HEK293 (cell line): ENCODE data around the gene BSDC1.

ENCODE experiments used
- BCL11A ChIP-seq: fragments of 450-650 bp; formaldehyde crosslinking; IDR thresholded peaks from 2 replicates; pipeline ENCODE4 v1.5.1; 2016; ENCODE audit warnings: low read depth, missing biosample characterization, missing genetic modification characterization
- ZNF274 ChIP-seq, 2 experiments: fragments of 200-500 bp in 1 of 2; fragments of 450-650 bp in 1 of 2; sonication (Bioruptor generic) in 1 of 2; formaldehyde crosslinking in 1 of 2; IDR thresholded peaks; 2 replicates each; pipeline versions ENCODE4 v1.5.1 to v1.6.1; 2014 to 2016; ENCODE audit warnings: borderline replicate concordance in 1 of 2, inconsistent platforms in 1 of 2, low read length in 1 of 2, missing biosample characterization in 1 of 2, missing genetic modification characterization in 1 of 2
- ZNF350 ChIP-seq: fragments of 450-650 bp; formaldehyde crosslinking; IDR thresholded peaks from 2 replicates; pipeline ENCODE4 v1.5.0; 2017; ENCODE audit warnings: missing biosample characterization, mild to moderate bottlenecking, missing genetic modification characterization
- ZNF521 ChIP-seq: fragments of 450-650 bp; formaldehyde crosslinking; IDR thresholded peaks from 2 replicates; pipeline ENCODE4 v1.5.1; 2017; ENCODE audit warnings: missing biosample characterization, mild to moderate bottlenecking, missing genetic modification characterization
- ZNF555 ChIP-seq: fragments of 450-650 bp; formaldehyde crosslinking; conservative IDR thresholded peaks from 2 replicates; pipeline ENCODE4 v1.5.1; 2017; ENCODE audit warnings: missing biosample characterization, mild to moderate bottlenecking, missing genetic modification characterization, inconsistent platforms
- ZNF670 ChIP-seq: fragments of 450-650 bp; formaldehyde crosslinking; IDR thresholded peaks from 2 replicates; pipeline ENCODE4 v1.5.1; 2016; ENCODE audit warnings: missing biosample characterization, missing genetic modification characterization, low read depth
- TF ChIP-seq, protein P1 (sequence below): fragments of 450-650 bp; formaldehyde crosslinking; IDR thresholded peaks from 2 replicates; pipeline ENCODE4 v1.5.1; 2016; ENCODE audit warnings: missing biosample characterization, missing genetic modification characterization
- TF ChIP-seq, protein P2 (sequence below): fragments of 450-650 bp; IDR thresholded peaks from 2 replicates; pipeline ENCODE4 v1.5.1; 2018; ENCODE audit warnings: missing biosample characterization, mild to moderate bottlenecking, missing genetic modification characterization
- TF ChIP-seq, protein P3 (sequence below): sonication (generic); formaldehyde crosslinking; IDR thresholded peaks from 2 replicates; pipeline ENCODE4 v1.8.1; 2022; ENCODE audit warnings: mild to moderate bottlenecking, moderate library complexity, missing genetic modification reagents

DNA sequence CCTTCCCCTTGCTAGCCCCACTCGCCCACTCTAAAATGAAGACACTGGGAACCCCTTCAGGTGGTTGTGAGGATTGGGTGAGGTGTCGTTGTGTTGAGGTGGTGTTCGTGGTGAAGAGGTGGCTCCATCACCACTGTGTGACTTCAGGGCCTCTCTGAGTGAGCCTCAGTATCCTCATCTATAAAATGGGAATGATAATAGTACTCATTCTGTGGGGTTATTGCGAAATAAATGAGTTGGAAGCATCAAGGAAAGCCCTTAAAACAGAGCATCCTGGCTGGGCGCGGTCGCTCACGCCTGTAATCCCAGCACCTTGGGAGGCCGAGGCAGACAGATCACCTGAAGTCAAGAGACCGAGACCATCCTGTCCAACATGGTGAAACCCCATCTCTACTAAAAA is 51.5 kb downstream of the BSDC1 start:
- no peak for TF ChIP-seq ZNF274 (IDR thresholded peaks at IDR 0.05; ENCODE audit: low read length)
- no peak for TF ChIP-seq ZNF274 (tag by site-specific recombination; IDR thresholded peaks at IDR 0.05; ENCODE audit: borderline replicate concordance)
- no peak for TF ChIP-seq ZNF670
- TF ChIP-seq, protein P1, sequence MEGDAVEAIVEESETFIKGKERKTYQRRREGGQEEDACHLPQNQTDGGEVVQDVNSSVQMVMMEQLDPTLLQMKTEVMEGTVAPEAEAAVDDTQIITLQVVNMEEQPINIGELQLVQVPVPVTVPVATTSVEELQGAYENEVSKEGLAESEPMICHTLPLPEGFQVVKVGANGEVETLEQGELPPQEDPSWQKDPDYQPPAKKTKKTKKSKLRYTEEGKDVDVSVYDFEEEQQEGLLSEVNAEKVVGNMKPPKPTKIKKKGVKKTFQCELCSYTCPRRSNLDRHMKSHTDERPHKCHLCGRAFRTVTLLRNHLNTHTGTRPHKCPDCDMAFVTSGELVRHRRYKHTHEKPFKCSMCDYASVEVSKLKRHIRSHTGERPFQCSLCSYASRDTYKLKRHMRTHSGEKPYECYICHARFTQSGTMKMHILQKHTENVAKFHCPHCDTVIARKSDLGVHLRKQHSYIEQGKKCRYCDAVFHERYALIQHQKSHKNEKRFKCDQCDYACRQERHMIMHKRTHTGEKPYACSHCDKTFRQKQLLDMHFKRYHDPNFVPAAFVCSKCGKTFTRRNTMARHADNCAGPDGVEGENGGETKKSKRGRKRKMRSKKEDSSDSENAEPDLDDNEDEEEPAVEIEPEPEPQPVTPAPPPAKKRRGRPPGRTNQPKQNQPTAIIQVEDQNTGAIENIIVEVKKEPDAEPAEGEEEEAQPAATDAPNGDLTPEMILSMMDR (tag by site-specific recombination): no peak
- TF ChIP-seq, protein P2, sequence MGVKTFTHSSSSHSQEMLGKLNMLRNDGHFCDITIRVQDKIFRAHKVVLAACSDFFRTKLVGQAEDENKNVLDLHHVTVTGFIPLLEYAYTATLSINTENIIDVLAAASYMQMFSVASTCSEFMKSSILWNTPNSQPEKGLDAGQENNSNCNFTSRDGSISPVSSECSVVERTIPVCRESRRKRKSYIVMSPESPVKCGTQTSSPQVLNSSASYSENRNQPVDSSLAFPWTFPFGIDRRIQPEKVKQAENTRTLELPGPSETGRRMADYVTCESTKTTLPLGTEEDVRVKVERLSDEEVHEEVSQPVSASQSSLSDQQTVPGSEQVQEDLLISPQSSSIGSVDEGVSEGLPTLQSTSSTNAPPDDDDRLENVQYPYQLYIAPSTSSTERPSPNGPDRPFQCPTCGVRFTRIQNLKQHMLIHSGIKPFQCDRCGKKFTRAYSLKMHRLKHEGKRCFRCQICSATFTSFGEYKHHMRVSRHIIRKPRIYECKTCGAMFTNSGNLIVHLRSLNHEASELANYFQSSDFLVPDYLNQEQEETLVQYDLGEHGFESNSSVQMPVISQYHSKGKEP (tag by site-specific recombination): no peak
- TF ChIP-seq ZNF555 (tag by site-specific recombination): no peak
- TF ChIP-seq BCL11A (tag by site-specific recombination): no peak
- TF ChIP-seq, protein P3, sequence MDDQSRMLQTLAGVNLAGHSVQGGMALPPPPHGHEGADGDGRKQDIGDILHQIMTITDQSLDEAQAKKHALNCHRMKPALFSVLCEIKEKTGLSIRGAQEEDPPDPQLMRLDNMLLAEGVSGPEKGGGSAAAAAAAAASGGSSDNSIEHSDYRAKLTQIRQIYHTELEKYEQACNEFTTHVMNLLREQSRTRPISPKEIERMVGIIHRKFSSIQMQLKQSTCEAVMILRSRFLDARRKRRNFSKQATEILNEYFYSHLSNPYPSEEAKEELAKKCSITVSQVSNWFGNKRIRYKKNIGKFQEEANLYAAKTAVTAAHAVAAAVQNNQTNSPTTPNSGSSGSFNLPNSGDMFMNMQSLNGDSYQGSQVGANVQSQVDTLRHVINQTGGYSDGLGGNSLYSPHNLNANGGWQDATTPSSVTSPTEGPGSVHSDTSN (CRISPR knock-in tag): no peak
- TF ChIP-seq ZNF350 (tag by site-specific recombination): no peak
- TF ChIP-seq ZNF521 (tag by site-specific recombination): no peak
